AG04450 (cell line): ENCODE data around the gene ESR1. TPM values are rescaled to one million over a fixed set of nuclear protein-coding genes. Genes with fewer than 3 reads are reported as not detected.

Experiments
- CTCF ChIA-PET: fragments of 300-600, 350-600 bp; formaldehyde crosslinking; extraction: SDS; loops from one replicate; lab custom pipeline; 2022; ENCODE audit warnings: antibody characterized with exemption, inconsistent platforms; lab: Charles Lee
- POLR2A ChIA-PET: fragments of 350-600 bp; formaldehyde crosslinking; extraction: SDS; loops from one replicate; lab custom pipeline; 2021; ENCODE audit warnings: antibody characterized with exemption, inconsistent platforms; lab: Yijun Ruan, JAX
- DNase-seq: peaks from one replicate; pipeline ENCODE4 v3.0.0-alpha.2; 2011; ENCODE audit warnings: low read depth, low spot score
- H3K27ac ChIP-seq: one replicate; pipeline ENCODE4 v1.5.1; 2012; ENCODE audit warnings: low read depth, low read length, control low read depth
- H3K27me3 ChIP-seq: one replicate; pipeline ENCODE4 v1.6.0; 2012; ENCODE audit warnings: low read length; ENCODE audit not compliant: control insufficient read depth, insufficient read depth
- H3K4me3 ChIP-seq: 2 replicates; pipeline ENCODE4 v1.5.1; 2011; ENCODE audit warnings: mild to moderate bottlenecking, low read depth, low read length, control low read depth
- H3K9me3 ChIP-seq: 2 replicates; pipeline ENCODE4 v1.5.1; 2012; ENCODE audit warnings: low read length; ENCODE audit not compliant: control insufficient read depth, insufficient read depth
- polyA plus RNA-seq: library from polyadenylated mRNA; depleted of rRNA; stranded (reverse); fragments of >200 nt; gene quantifications from 2 replicates; pipeline ENCODE4 v1.2.3, GENCODE V29; 2011
- TF ChIP-seq, protein P1 (sequence below): IDR thresholded peaks from 2 replicates; pipeline ENCODE4 v1.5.1; 2011; ENCODE audit warnings: low read depth, low read length, control low read depth, inconsistent platforms

ESR1 gene
- polyA plus RNA-seq, 1 experiment: 0.02 TPM

DNA sequence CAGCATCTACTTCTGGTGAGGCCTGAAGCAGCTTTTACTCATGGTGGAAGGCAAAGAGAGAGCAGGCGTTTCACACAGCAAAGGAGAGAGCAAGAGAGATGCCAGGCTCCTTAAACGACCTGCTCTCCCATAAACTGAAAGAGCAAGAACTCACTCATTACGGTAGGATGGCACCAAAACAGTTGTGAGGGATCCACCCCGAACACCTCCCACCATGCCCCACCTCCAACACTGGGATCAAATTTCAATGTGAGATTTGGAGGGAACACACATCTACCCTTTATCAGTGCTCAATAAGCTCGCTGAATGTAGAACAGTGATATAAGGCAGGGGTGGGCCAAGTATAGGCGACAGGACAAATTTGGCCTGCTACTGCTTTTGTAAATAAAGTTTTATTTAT, 244.6 kb downstream of the ESR1 start:
- POLR2A ChIA-PET: no interaction called here
- Histone ChIP-seq H3K4me3 (no peak overlapping the region), H3K9me3 (no peaks in the 10 kb centered on the region), H3K27me3 (no peaks in the 10 kb centered on the region), H3K27ac (no peak overlapping the region)
- TF ChIP-seq, protein P1, sequence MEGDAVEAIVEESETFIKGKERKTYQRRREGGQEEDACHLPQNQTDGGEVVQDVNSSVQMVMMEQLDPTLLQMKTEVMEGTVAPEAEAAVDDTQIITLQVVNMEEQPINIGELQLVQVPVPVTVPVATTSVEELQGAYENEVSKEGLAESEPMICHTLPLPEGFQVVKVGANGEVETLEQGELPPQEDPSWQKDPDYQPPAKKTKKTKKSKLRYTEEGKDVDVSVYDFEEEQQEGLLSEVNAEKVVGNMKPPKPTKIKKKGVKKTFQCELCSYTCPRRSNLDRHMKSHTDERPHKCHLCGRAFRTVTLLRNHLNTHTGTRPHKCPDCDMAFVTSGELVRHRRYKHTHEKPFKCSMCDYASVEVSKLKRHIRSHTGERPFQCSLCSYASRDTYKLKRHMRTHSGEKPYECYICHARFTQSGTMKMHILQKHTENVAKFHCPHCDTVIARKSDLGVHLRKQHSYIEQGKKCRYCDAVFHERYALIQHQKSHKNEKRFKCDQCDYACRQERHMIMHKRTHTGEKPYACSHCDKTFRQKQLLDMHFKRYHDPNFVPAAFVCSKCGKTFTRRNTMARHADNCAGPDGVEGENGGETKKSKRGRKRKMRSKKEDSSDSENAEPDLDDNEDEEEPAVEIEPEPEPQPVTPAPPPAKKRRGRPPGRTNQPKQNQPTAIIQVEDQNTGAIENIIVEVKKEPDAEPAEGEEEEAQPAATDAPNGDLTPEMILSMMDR: no peak
- DNase-seq: no peak
- CTCF ChIA-PET: no interaction called here

DNA sequence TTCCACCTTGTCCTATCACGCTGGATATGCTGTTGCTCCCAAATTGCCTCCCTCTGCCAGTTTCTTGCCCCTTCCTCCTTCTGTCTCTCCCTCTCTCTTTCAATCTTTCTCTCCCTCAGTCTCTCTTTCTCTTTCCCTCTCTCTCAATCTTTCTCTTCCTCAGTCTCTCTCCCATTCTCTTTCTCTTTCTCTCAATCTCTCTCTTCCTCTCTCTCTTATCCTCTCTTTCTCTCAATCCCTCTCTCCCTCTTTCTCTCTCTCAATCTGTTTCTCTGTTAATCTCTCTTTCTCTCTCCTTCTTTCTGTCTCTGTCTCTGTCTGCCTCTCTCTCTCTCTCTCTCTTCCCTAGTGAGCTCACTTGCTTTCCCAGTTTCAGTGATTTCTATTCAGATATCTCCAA, 245.8 kb downstream of the ESR1 start:
- DNase-seq: no peak
- Histone ChIP-seq H3K27me3 (no peaks in the 10 kb centered on the region), H3K9me3 (no peaks in the 10 kb centered on the region), H3K4me3 (no peak overlapping the region), H3K27ac (no peak overlapping the region)
- POLR2A ChIA-PET: no interaction called here
- CTCF ChIA-PET: no interaction called here
- TF ChIP-seq, protein P1: no peak

- TF ChIP-seq, protein P1: no peak
- no peak for DNase-seq
- Histone ChIP-seq H3K4me3 (no peak overlapping the region), H3K27me3 (no peaks in the 10 kb centered on the region), H3K9me3 (no peaks in the 10 kb centered on the region), H3K27ac (no peak overlapping the region)
- CTCF ChIA-PET: no interaction called here
- POLR2A ChIA-PET: no interaction called here
These were observed 247.0 kb downstream of the ESR1 start for GRCh38 chr6:152054441-152054840.

DNA sequence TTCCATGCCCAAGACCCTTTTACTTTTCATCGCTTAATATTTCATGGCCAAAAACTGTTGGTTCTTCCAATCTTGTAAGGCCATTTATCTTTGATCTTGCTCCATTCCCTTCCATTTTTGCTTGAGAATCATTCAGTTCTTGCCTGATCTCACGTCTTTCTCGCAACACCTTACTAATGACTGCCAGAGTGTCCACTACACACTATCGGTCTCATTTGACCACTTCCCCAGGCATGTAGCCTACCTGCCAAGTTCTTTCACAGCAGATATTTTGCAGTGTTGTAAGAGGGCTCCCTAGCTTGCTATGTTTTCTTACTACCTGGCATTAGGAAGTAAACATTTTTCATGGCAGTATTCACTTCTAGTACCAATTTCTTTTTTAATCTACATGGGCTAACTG, 248.0 kb downstream of the ESR1 start:
- TF ChIP-seq, protein P1: no peak
- Histone ChIP-seq H3K27ac (no peak overlapping the region), H3K9me3 (no peaks in the 10 kb centered on the region), H3K4me3 (no peak overlapping the region), H3K27me3 (no peaks in the 10 kb centered on the region)
- DNase-seq: no peak
- POLR2A ChIA-PET: no interaction called here
- CTCF ChIA-PET: no interaction called here

- no peak overlapping the region for H3K27ac ChIP-seq
- ChIA-PET CTCF (no interaction called here), POLR2A (no interaction called here)
- no peak for DNase-seq
- TF ChIP-seq, protein P1: no peak
- no peaks in the 10 kb centered on the region for H3K27me3 ChIP-seq
- no peaks in the 10 kb centered on the region for H3K9me3 ChIP-seq
- H3K4me3 ChIP-seq: no peak overlapping the region
These were observed 250.5 kb downstream of the ESR1 start for GRCh38 chr6:152057832-152058498.
